ENCODE measurements around the gene RAD51. TPM values are rescaled to one million over a fixed set of nuclear protein-coding genes. Genes with fewer than 3 reads are reported as not detected.

Gene RAD51
- total RNA-seq, 4 donors from 2014 or later = 1.1 to 31.6 (median 1.8) TPM

GRCh38 chr15:40772014-40772413 is 77.0 kb downstream of the RAD51 start:
- TF ChIP-seq EP300 (IDR thresholded peaks at IDR 0.05; ENCODE audit: low read depth) (no peak), POLR2A (IDR thresholded peaks at IDR 0.05) (no peak)
- no peak for DNase-seq
- Histone ChIP-seq H3K27me3 (no peaks in the 10 kb centered on the region), H3K9me3 (no peaks in the 10 kb centered on the region), H3K4me3 (no peak overlapping the region), H3K27ac (no peak overlapping the region), H3K36me3 (peaks cover 0 to 23% (median 11%) of the 10 kb centered on the region in 4 donors), H3K4me1 (peaks cover 13 to 37% (median 33%) of the 10 kb centered on the region in 4 donors)
- 91% methylated on average over 13 of the region's 13 CpGs; no CpG with 5 or more reads in 1 of the 2 donors for WGBS, 2 donors (ENCODE audit: low coverage in 1 of 2)
- in situ Hi-C loops (cut with MboI; ENCODE audit: low pct_ligation_motif_present in 1 of 4, low pct_unique_long_range_greater_than_20kb in 1 of 4, low sequenced_read_pairs in 3 of 4) (loop anchor here in 3 of 4 donors (10.0 to 25.0 kb wide), 3 partner anchors 77 to 185 kb away; partner anchors contain the start of genes KNL1 (in 1 of the 3) and RAD51 (in 1 of the 3)), intact Hi-C loops (cut with DNase I; ENCODE audit: low total_unique reads) (no loop called here)

GRCh38 chr15:40773496-40773895 is 78.5 kb downstream of the RAD51 start:
- TF ChIP-seq CTCF (IDR thresholded peaks at IDR 0.05) (no peak), EP300 (IDR thresholded peaks at IDR 0.05; ENCODE audit: low read depth) (no peak), POLR2A (IDR thresholded peaks at IDR 0.05) (no peak), POLR2AphosphoS5 (IDR thresholded peaks at IDR 0.05) (no peak)
- Histone ChIP-seq H3K4me1 (peaks cover 13 to 27% (median 24%) of the 10 kb centered on the region in 4 donors), H3K27ac (no peak overlapping the region), H3K4me3 (no peak overlapping the region), H3K9me3 (no peaks in the 10 kb centered on the region), H3K27me3 (no peaks in the 10 kb centered on the region), H3K36me3 (peaks cover 0 to 38% (median 11%) of the 10 kb centered on the region in 4 donors)
- intact Hi-C loops (cut with DNase I; ENCODE audit: low total_unique reads) = no loop called here
- no peak for DNase-seq
- WGBS, 2 donors (ENCODE audit: low coverage in 1 of 2) = 83% methylated on average over 4 of the region's 8 CpGs; no CpG with 5 or more reads in 1 of the 2 donors
- in situ Hi-C loops (cut with MboI; ENCODE audit: low pct_ligation_motif_present in 1 of 4, low pct_unique_long_range_greater_than_20kb in 1 of 4, low sequenced_read_pairs in 3 of 4) = loop anchor here in 3 of 4 donors (10.0 to 25.0 kb wide), 3 partner anchors 79 to 186 kb away; partner anchors contain the start of genes KNL1 (in 1 of the 3) and RAD51 (in 1 of the 3)

DNA sequence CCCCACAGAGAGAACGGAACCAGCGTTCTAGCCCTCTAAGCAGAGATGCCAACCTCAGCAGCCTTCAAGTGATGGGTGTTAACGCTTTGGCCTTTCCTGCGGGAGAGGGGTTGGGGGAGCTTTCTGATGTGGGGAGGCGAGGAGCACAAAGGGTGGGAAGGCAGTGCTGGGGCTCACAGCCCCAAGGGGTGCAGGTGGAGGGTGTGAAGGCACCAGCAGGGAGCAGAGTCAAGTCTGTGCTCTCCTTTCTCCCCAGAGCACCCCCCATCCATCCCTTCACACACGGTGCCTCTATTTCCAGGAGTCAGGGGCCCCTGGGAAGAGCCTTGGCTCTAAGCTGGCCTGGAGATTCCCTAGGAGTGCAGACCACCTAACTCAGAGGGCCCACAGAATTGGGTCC is 78.9 kb downstream of the RAD51 start:
- intact Hi-C loops (cut with DNase I; ENCODE audit: low total_unique reads) = no loop called here
- H3K36me3 ChIP-seq = peaks cover 0 to 42% (median 11%) of the 10 kb centered on the region in 4 donors
- 87% methylated on average over 6 of the region's 6 CpGs; no CpG with 5 or more reads in 1 of the 2 donors for WGBS, 2 donors (ENCODE audit: low coverage in 1 of 2)

GRCh38 chr15:40775007-40775406 is 80.0 kb downstream of the RAD51 start:
- Histone ChIP-seq H3K4me1 (peaks cover 5 to 12% (median 9%) of the 10 kb centered on the region in 4 donors), H3K27ac (no peak overlapping the region), H3K4me3 (no peak overlapping the region), H3K9me3 (no peaks in the 10 kb centered on the region), H3K36me3 (peaks cover 0 to 46% (median 13%) of the 10 kb centered on the region in 4 donors), H3K27me3 (no peaks in the 10 kb centered on the region)
- intact Hi-C loops (cut with DNase I; ENCODE audit: low total_unique reads) (no loop called here), in situ Hi-C loops (cut with MboI; ENCODE audit: low pct_ligation_motif_present in 1 of 4, low pct_unique_long_range_greater_than_20kb in 1 of 4, low sequenced_read_pairs in 3 of 4) (loop anchor here in 2 of 4 donors (10.0 kb wide), 2 partner anchors 80 to 100 kb away; partner anchors contain the start of gene RAD51 (in 1 of the 2))
- 92 to 96% methylated on average over 2 to 10 of the region's 10 CpGs for WGBS, 2 donors (ENCODE audit: low coverage in 1 of 2)
- no peak for DNase-seq
- TF ChIP-seq POLR2A (IDR thresholded peaks at IDR 0.05) (no peak), EP300 (IDR thresholded peaks at IDR 0.05; ENCODE audit: low read depth) (no peak), CTCF (IDR thresholded peaks at IDR 0.05) (no peak), POLR2AphosphoS5 (IDR thresholded peaks at IDR 0.05) (no peak)

More for the DNA sequence above, 78.9 kb downstream of the RAD51 start:
- in situ Hi-C loops (cut with MboI; ENCODE audit: low pct_ligation_motif_present in 1 of 4, low pct_unique_long_range_greater_than_20kb in 1 of 4, low sequenced_read_pairs in 3 of 4) = loop anchor here in 3 of 4 donors (10.0 to 25.0 kb wide), 3 partner anchors 79 to 187 kb away; partner anchors contain the start of genes KNL1 (in 1 of the 3) and RAD51 (in 1 of the 3)
- Histone ChIP-seq H3K4me3 (no peak overlapping the region), H3K9me3 (no peaks in the 10 kb centered on the region), H3K27ac (no peak overlapping the region), H3K27me3 (no peaks in the 10 kb centered on the region), H3K4me1 (peaks cover 10 to 23% (median 20%) of the 10 kb centered on the region in 4 donors)
- no peak for DNase-seq
- TF ChIP-seq CTCF (IDR thresholded peaks at IDR 0.05) (no peak), EP300 (IDR thresholded peaks at IDR 0.05; ENCODE audit: low read depth) (no peak), POLR2A (IDR thresholded peaks at IDR 0.05) (no peak), POLR2AphosphoS5 (IDR thresholded peaks at IDR 0.05) (no peak)
